Measurements from ENCODE around the gene NTF3.

Gene NTF3

DNA sequence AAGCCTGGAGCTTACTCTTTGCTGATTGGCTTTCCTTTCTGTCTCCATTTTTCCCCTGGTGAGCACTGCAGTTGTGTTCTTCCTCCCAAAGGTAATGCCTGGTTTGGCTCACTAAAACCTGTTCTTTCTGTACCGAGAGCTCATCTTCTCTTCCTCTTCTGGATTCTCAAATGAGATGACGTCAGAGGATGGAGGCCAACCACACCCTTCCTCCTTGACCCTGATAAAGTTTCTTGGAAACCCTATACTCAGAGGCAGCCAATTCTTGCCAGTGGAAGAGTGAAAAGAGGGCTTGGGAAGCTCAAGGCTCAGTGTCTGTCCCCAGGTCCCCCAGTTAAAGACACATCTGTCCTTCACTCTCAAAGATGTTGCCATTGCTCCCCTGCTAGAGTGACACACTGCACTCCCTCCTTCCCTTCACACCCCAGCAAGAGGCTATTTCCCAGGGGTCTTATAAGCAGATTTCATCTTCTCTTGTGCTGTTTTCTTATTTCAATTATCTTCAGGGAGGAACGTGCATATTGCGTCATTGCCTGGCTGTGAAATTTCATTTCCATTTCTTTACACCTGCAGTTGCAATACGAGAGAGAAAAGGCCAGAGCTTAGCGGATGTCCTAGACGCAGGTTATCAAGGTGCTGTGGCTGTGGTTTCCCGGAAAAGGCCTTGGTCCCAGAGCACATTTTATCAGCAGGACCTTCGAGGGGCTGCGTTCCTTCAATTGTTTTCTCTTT lies 27.3 kb downstream of the NTF3 start:
- DNase-seq, result no peak

DNA sequence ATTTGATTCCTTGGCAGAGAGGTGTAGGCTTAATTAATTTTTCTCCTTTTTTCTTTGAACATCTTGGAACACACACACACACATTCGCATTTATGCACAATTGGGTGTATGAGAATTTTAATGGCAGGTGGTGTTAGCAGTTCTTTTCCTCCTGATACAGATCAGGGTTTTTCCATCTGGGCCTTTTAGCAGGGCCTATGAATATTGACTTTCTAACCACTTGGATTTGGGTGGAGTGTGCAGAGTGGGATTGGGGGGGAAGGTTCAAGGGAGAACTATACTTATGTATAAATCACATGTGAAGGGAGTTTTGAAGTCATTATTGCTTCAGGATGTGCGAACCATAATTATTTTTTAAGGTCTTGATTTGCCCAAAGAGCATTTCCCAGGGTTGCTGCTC lies 28.9 kb downstream of the NTF3 start:
- no peak for DNase-seq

DNA sequence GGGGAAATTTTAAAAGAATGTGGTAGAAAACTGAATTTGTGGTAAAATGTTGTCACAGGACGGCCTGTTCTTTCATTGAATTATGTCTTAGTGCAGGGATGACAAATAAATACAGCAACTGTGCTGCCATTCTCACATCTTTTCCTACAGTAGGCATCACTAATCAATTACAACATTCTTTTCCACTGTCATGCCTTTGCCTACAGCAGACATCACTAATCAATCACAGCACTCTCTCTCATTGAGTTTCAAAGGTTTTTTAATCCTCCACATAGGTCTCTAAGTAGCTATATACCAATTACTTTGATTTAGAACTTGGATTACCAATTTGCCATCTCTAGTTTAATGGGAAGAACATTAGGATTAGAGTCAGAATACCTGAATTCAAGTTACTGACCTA lies 30.1 kb downstream of the NTF3 start:
- no peak for DNase-seq

DNA sequence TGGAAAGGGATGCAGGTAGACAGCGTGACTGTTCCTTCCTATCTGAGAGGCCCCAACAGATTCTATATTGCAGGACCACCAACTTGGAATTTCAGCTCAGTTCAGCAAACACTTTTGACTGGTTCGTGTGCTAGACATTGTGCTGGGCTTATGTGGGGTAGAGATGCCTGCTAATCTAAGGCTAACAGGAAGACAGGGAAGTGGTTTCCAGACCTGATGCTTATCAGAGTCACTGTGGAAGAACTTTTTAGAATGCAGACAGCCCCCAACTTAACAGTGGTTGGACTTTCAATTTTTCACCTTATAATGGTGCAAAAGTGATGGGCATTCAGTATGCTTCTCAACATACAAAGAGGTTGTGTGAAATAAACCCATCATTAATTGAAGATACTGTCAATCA lies 32.2 kb downstream of the NTF3 start:
- DNase-seq, result no peak

DNA sequence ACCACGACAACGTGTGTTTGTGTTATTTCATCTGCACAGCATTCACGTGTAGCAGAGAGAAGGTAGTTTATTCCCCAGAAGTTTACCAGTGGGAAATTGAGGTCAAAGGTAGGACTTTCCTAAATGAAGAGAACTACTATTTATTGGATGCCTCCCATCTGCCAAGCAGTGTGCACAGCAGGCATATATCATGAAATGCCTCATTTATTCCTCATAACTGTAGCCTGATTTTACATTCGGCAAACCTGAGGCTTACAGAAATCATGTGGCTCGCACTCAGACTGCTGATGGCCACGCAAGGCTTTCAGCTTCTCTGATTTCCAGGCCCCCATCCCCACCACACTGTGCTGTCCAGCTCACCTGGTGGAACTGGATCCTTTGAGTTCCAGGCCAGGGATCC lies 33.5 kb downstream of the NTF3 start:
- DNase-seq, result no peak

DNA sequence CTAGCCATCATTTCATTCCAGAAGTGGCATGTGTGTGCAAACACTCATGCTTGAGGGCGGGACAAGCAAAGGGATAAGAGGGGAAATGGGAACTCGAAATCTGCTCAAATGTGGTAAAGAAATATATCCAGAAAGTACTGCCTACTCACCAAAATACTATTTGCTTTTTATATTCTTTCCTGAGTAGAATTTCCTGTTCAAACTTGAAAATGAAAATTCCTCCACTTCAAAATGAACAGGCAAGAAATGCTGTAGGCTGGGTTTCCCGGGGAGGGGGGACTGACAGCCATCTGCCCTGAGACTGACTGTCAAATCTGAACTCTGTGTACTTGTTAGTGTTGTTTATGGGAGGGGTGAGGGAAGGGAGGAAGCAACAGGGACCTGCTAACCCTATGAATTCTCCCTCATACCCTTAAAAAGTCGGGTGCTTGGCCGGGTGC lies 34.6 kb downstream of the NTF3 start:
- no peak for DNase-seq

DNA sequence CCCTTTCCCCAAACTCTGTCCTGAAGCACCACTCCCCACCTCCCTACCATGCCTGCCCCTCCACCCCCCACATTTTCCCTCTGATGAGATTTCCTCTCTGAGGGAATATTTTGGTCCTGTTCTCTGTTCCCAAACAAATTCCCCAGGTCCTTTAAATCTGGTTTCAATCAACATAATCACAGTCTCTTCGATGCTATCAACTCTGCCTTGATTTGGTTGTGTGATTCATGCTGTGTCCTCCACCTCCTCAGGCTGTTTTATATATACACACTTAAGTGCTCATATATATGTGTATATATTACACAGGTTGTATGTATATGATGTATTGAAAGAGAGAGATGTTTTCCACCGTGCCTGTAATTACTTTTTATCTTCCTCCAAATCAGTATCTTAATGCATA lies 36.0 kb downstream of the NTF3 start:
- no peak for DNase-seq

DNA sequence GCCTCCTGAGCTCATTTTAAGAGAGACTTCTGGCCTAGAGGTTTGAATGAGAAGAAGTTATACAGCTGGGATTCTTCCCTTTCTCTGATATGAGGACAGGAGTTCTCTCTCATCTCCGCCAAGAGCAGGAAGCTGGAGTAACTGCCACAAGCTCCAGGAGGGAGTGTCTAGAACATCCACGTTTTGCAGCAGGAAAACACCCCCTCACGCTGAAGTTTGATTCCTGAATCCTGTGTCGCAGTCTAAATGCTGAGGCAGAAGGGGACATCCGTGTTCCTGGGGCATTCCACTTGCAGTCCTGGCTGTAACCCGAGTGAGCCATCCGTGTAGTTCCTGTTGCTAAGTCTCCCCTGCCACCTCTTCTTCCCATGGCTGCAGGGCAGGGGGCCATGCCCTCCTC lies 38.3 kb downstream of the NTF3 start:
- DNase-seq, result no peak

DNA sequence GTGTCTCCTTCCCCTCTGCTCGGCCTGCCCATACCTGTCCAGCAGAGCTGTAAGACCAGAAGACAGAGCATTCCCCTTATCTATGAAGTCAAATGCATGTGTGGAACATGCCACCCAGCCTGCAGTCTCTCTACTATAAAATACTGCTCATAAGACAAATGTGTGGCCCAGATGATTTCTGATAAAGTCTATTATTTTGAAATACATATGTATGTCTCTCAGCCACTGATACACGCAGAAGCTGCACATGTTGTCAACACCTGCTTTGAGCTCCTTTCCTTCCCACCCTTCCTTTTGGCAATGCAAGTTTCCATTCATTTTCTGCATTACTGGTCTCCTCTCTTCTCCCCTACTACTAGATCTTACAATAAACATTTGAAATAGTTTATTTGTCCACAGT lies 38.8 kb downstream of the NTF3 start:
- DNase-seq, result no peak

DNA sequence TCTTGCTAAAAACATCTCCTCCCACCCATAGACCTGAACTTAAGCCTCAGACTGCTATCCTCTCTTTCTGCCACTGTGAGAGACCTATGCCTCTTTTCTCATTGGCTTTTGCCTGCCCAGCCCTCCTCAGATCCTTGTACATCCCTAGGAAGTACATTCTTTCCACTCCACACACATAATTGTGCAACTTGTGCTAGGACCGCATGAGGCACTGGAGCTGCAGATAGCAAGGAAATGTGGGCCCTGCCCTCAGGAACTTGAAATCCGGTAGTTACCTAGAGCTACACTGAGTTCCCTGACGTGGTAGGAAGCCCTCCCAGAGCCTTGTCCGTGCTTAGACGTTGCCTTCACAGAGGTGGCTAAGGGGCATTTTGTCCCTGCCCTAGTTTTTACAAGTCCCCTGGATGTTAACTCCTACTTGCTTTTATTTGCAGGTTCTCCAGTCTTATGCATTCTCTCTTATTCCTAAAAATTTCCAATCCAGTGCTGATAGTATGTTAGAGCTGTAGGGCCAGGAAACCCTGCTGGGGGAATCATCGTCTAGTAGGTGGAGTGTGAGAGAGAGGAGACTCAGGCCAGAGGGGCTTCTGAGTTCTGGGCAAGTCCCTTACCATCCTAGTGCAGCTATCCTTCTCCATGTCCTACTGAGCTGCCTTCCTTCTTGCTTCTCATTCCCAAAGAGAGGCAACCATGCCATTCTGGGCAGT lies 41.3 kb downstream of the NTF3 start:
- no peak for DNase-seq

DNA sequence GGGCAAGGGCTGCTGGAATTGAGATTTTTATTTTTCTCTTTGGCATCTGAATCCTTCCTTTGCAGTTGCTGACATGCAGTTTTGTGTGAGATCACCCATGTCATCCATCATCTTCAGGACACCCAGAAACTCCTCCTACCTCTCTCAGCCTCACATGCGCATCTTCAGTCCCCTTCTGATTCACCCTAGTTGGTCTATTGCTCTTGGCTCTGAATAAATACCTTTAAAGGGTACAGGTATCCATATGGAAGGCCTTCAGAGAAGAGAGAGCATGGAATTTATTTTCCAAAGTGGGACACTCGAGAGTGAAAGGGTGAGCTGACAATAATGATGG lies 41.8 kb downstream of the NTF3 start:
- no peak for DNase-seq

DNA sequence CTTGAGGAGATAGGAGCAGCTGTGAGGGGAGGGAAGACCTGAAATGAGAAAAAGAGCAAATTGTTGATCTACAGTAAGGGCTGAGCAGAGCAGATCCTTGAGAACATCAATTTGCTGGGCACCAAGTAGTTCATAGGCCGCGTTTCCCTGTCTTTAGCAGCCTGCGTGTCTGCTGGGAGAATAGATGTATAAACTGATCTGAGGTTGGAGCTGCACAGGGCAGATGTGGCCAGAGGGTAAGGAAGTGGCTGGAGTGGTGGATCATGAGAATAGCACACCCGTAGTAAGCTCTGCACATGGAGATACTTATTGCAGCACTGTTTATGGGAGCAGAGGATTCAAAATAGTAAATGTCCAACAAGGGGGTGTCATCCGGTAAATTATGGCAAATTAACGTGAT lies 44.4 kb downstream of the NTF3 start:
- no peak for DNase-seq

DNA sequence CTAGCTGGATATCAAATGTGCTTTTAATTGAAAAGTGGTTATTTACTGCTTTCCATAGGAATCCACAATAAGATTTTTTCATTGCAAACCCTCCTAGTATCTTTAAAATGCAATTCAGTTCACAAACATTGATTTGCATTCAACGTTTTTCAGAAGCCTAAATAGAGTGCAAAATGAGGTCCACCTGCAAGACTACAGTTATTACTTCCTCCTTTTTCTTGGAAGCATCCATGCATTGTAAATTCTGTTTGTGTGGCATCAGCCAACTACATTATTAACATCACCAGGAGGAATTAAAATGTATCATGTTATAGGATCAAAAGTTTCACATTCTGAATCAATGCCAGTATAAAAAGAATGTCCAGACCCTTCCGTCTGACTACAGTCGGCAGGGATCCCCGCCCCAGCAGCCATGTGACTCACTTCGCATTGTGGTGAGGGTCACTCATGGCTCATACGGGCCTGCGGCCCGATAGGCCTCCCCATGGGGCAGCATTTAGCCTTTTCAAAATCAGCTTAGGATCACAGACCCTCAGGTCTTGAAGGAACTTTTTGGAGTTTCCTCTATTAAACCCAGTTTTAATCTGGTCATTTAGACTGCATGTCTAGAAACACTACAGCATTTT lies 46.3 kb downstream of the NTF3 start:
- no peak for DNase-seq

DNA sequence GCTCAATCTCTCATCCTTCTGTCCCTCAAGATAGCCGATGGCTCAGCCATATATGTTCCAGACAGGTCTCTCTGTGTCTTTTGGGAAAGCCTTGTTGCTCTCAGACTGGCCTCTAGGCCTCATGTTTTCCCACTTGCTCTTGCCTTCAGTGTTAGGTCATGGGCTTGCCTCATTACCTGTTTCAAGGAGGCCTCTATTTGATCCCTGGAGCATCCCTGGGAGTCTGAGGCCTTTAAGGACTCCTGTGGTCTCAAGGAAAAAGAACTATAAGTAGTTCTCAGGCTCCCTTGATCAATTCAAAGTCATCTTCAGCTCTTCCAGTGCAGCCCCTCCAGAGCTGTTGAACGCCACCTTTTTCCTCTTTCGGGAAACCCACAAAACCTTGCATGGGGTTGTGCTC lies 47.9 kb downstream of the NTF3 start:
- DNase-seq, result no peak

DNA sequence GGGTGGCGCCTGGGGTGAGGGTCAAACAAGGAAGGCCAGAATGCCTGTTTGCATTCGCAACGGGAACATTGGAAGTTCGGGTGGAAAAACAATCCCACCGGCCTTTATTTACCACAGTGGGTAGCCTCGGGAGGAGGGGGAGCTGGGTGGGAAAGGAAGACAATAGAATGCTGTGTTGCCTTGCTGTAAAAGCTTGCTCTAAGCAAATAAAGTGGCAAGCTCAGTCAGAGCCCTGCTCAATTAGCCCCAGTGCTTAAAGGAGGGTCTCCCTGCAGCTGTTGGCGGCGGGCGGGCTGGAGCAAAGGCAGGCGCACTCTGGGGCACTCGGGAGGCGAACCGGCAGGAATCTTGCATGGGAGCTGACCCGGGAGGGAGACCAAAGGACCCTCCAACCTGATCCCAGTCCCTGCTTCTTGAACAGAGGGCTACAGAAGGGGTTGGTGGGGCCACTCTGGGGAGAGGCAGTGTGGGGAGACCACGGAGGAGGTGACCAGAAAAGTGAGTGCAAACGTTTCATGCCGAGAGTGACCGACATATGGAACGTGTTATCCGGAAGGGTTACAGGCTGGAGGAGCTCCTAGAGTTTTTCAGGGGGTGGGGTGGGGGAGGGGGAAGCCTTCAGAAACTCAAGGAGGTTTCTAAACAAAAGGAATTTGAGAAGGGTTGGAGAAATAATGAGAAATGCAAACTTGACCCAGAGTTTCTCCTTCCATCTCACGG lies 48.5 kb downstream of the NTF3 start:
- DNase-seq, result no peak

DNA sequence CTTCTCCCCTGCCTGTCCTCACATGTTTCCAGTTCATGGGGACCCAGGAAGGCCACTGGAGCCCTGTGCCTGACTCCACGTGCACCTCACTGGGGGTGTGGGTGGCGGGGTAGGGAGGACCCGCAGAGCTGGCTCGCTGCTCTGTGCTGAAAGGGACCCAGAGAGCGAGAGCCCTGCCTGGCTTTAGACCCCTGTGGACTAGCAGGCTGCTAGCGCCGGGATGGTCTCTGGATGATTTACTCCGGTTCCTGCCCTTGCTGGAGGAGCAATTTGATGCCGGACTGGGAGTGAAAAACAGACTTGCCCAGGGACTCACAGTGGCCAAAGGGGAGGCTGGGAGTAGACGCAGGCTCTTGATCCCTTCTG lies 49.0 kb downstream of the NTF3 start:
- no peak for DNase-seq

DNA sequence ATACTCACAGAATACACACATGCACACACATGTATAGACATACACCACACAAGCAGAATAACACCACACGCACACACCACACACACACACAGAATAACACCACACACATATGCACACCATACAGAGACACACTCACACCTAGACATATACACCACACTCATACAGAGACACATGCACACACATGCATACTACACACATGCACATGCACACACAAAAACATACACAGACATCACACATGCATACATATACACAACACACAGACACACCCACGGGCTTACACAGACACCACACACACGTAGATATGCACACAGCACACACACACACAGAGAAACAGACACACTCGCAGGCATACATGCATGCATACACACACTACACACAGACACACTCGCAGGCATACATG lies 49.7 kb downstream of the NTF3 start:
- no peak for DNase-seq

DNA sequence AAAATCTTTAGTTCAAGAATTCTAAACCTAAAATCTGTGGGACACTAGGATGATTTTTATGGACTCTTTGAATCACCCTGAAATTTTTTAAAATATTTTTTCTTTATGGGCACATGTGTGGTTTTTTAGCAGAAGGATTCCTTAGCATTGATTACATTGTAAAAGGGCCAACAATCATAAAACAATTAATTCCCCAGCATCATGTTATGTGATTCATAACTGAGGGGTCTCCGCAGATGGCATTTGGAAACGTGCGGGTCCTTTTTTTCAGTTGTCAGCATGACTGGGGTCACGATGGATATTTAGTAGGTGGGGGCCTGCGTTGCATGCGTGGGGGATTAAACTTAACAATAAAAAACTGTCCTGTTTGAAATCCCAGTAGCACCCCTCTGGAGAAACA lies 52.5 kb downstream of the NTF3 start:
- DNase-seq, result no peak

DNA sequence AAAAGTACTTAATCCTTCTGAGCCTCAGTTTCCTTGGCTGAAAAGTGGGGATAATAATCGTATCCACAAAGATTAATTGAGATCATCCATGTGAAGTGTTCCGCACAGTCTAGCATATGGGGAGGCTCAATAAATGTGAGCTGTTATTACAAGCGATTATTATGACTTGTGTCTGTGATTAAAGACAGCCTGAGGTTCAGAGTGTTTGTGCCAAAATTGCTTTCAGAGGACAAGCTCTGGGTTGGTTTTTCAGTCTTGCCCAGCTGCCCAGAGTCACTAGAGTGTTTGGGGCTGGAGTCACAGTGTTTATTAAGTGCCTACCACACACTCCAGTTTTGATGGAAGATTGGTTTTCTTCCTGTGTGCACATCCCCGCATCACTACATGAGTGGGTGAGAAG lies 53.5 kb downstream of the NTF3 start:
- DNase-seq, result no peak

DNA sequence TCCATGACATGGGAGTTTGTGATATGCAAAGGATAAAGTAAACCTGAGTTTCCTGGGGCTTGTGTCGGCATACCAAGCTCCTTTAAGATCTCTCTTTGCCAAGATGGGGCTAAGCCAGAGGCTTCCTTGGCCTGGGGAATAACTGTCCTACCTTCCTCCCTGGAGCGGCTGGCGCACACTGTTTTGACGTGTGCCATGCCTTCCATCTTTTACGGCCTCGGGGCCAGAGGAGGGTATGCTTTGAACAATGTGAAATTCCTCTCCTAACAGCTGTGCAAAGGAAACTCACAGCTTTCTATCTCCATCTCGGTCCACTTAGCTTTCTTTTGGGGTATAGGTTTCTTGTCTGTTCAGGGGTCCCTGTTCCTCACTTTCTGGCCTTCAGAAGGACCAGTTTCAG lies 55.2 kb downstream of the NTF3 start:
- no peak for DNase-seq

DNA sequence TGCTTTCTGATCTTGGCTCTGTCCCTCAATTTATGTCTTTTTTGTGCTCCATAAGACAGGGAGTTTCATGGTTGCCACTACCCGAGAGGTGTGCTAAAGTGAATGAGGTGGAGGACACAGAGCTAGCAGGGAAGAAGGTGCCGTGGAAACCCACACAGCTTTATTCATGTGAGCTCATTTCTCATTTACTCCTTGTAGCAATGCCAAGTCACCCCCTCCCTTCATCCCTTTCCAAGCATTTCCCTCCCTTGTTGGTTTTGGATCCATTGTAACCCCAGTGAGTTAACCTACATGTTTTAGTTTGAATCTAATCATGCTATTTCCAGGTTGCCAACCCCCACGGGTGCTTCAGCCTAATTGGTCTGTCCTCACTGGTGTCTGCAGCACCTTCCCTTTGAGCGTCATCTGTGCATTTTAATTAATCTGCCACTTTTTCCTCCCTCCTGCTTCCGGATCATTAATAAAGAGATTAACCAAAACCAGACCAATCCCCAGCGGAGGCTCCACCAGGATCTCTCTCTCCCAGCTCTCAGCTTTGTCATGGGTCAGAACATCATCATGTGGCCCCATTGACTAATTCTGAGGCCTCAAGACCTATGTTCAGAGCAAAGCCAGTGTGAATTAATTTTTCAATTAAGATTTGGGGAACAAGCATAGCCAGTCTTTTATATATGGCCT lies 56.2 kb downstream of the NTF3 start:
- DNase-seq, result no peak

DNA sequence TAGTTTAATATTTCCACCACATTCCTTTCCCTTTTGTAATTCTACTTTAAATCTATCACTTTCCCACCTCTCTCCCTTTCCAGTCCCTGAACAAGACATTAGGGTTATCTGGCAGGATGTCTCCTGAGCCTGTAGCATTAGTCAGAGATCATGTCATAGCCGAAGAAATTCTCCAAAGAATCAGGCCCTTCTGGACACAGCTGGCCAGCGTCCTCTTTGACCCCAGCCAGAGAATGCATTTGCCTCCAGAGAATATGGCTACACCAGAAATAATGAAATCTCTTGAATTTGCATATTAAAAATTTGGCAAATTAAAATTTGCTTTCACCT lies 56.7 kb downstream of the NTF3 start:
- no peak for DNase-seq

DNA sequence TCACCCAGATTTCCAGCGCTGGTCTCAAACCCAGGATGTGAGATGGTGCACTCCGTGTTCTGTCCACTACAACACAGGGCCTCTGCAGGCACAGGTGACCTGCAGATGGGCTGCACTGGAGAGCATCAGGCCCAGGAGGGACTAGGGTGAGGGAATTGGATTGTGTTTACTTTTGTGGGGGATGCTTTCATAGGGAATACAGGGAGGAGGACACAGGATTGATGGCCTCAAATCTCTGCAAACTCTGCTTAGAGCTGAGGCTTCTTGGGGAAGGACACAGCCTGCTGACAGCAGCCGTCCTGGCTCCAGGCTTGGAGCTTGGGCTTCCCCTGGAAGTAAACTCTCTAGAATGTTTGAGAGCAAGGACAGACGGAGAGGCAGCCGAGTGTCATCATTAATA lies 57.1 kb downstream of the NTF3 start:
- no peak for DNase-seq
